Ovary (tissue), 3 donors: ENCODE measurements around the gene ACSM5.

Experiments used
- EP300 ChIP-seq: sonication (generic); formaldehyde crosslinking; IDR thresholded peaks from one replicate; pipeline ENCODE4 v1.6.1; 2017; ENCODE audit warnings: antibody characterized with exemption
- POLR2A ChIP-seq: fragments of 450-650 bp; IDR thresholded peaks from one replicate; pipeline ENCODE4 v1.6.1; 2017; ENCODE audit warnings: antibody characterized with exemption, mild to moderate bottlenecking, moderate library complexity
- TF ChIP-seq, protein P1 (sequence below), 3 donors: fragments of 450-650 bp in 2 of 3; fragments of 200-600 bp in 1 of 3; IDR thresholded peaks; one replicate each; pipeline versions ENCODE4 v1.5.1 to v1.8.0; 2016 to 2022; ENCODE audit warnings: antibody characterized with exemption in 3 of 3, mild to moderate bottlenecking in 1 of 3
- donor health status: DM: no; HTN: no; CAD: no.

DNA sequence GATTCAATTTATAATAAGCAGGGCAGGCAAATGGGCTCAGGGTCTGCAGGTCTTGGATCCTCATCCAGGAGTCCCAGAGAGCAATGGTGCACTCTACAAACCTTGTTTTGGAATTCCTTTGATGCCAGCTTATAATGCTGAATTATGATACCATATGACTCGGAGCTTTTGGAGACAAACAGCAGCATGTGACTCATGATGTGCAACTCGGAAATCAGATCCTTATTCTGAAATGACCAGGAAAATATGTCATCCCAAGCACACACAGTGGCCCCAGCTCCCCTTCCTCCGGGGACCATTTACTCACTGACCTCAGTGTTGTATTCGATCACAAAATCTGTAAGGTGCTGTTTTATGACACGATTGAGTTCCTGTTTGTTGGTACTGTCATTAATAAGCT lies 36.6 kb upstream of the ACSM5 start:
- TF ChIP-seq, protein P1, sequence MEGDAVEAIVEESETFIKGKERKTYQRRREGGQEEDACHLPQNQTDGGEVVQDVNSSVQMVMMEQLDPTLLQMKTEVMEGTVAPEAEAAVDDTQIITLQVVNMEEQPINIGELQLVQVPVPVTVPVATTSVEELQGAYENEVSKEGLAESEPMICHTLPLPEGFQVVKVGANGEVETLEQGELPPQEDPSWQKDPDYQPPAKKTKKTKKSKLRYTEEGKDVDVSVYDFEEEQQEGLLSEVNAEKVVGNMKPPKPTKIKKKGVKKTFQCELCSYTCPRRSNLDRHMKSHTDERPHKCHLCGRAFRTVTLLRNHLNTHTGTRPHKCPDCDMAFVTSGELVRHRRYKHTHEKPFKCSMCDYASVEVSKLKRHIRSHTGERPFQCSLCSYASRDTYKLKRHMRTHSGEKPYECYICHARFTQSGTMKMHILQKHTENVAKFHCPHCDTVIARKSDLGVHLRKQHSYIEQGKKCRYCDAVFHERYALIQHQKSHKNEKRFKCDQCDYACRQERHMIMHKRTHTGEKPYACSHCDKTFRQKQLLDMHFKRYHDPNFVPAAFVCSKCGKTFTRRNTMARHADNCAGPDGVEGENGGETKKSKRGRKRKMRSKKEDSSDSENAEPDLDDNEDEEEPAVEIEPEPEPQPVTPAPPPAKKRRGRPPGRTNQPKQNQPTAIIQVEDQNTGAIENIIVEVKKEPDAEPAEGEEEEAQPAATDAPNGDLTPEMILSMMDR (IDR thresholded peaks at IDR 0.05): no peak
- TF ChIP-seq POLR2A (no peak), EP300 (no peak)
